Activated T-helper 9 cell treated with anti-CD3 and anti-CD28 coated beads, Interleukin-2, amount 50 U/mL, for 16 hours (primary cell): Measurements from ENCODE around the gene OR11G2.
"Not testable (repeated sequence)": the region's sequence is repeated elsewhere in the genome, so short reads cannot be mapped to it uniquely, and the experiment has no call there.

Experiments
- DNase-seq: peaks from one replicate; pipeline ENCODE4 v3.0.0-alpha.2; 2020; ENCODE audit warnings: low read depth

OR11G2 gene

GRCh38 chr14:20190596-20190995, at the start of gene OR11G2:
Gene OR11G2, plus strand, starts transcription at chr14:20190896. Its CDS starts 6,542 bp downstream, at chr14:20197438.
- no peak for DNase-seq

- no peak for DNase-seq
Measured at GRCh38 chr14:20143911-20144310, 46.8 kb upstream of the OR11G2 start.

GRCh38 chr14:20144820-20145219, 45.9 kb upstream of the OR11G2 start:
- no peak for DNase-seq

- no peak for DNase-seq
Measured at GRCh38 chr14:20164462-20164861, 26.2 kb upstream of the OR11G2 start.

- no peak for DNase-seq
Measured at GRCh38 chr14:20167091-20167490, 23.6 kb upstream of the OR11G2 start.

GRCh38 chr14:20169852-20170251, 20.8 kb upstream of the OR11G2 start:
- DNase-seq, result not testable (repeated sequence)

GRCh38 chr14:20174205-20174604, 16.5 kb upstream of the OR11G2 start:
- DNase-seq, result not testable (repeated sequence)

GRCh38 chr14:20176330-20176729, 14.4 kb upstream of the OR11G2 start:
- DNase-seq, result no peak

- no peak for DNase-seq
Measured at GRCh38 chr14:20177433-20177974, 13.2 kb upstream of the OR11G2 start.

- no peak for DNase-seq
Measured at GRCh38 chr14:20179218-20179617, 11.5 kb upstream of the OR11G2 start.

- DNase-seq, result no peak
Measured at GRCh38 chr14:20179880-20180279, 10.8 kb upstream of the OR11G2 start.

- no peak for DNase-seq
Measured at GRCh38 chr14:20180486-20180885, 10.2 kb upstream of the OR11G2 start.

GRCh38 chr14:20184181-20184580, 6.5 kb upstream of the OR11G2 start:
- no peak for DNase-seq

- DNase-seq, result no peak
Measured at GRCh38 chr14:20191396-20191795, 700 bp downstream of the OR11G2 start.

- DNase-seq, result no peak
Measured at GRCh38 chr14:20194101-20194500, 3.4 kb downstream of the OR11G2 start.

- DNase-seq, result not testable (repeated sequence)
Measured at GRCh38 chr14:20195170-20195569, 4.5 kb downstream of the OR11G2 start.

- DNase-seq, result no peak
Measured at GRCh38 chr14:20195911-20196310, 5.2 kb downstream of the OR11G2 start.

GRCh38 chr14:20197459-20197858, 6.8 kb downstream of the OR11G2 start:
- no peak for DNase-seq

- no peak for DNase-seq
Measured at GRCh38 chr14:20198991-20199390, 8.3 kb downstream of the OR11G2 start.

GRCh38 chr14:20204721-20205120, 14.0 kb downstream of the OR11G2 start:
- no peak for DNase-seq

- no peak for DNase-seq
Measured at GRCh38 chr14:20209595-20209994, 18.9 kb downstream of the OR11G2 start.

GRCh38 chr14:20212406-20212805, 21.7 kb downstream of the OR11G2 start:
- not testable (repeated sequence) for DNase-seq

- DNase-seq, result no peak
Measured at GRCh38 chr14:20215196-20215595, 24.5 kb downstream of the OR11G2 start.

- DNase-seq, result no peak
Measured at GRCh38 chr14:20219033-20219432, 28.3 kb downstream of the OR11G2 start.

- DNase-seq, result no peak
Measured at GRCh38 chr14:20223410-20223809, 32.7 kb downstream of the OR11G2 start, which contains the start of gene OR11H6. Gene OR11H6, plus strand, starts transcription at chr14:20223710. Its CDS starts 0 bp downstream, at chr14:20223710.
